HG03159 (cell line): ENCODE measurements around the gene UBXN2A.
A peak's percentile ranks its signal among the peaks of the same experiment; 100 is the strongest.
"Not testable (repeated sequence)": the region's sequence is repeated elsewhere in the genome, so short reads cannot be mapped to it uniquely, and the experiment has no call there.

Experiments
- ATAC-seq: cut with Tn5 transposase; IDR thresholded peaks from one replicate; pipeline ENCODE4 v1.9.1; 2021; ENCODE audit warnings: mild to moderate bottlenecking, moderate library complexity; ENCODE audit not compliant: unreplicated experiment

The UBXN2A gene

GRCh38 chr2:23940718-23941620, 706 bp downstream of the UBXN2A start:
- peak; percentile 59 for ATAC-seq

DNA sequence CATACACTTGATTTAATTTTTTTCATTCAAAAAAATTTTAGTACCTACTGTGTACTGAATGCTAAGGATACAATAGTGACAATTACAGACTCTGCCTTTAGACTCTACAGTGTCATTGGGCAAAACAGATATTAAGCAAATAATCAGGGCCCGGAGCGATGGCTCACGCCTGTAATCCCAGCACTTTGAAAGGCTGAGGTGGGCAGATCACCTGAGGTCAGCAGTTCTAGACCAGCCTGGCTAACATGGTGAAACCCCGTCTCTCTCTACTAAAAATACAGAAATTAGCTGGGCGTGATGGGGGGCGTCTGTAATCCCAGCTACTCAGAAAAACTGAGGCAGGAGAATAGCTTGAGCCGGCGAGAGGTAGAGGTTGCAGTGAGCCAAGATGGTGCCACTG, 1.4 kb downstream of the UBXN2A start:
- no peak for ATAC-seq

DNA sequence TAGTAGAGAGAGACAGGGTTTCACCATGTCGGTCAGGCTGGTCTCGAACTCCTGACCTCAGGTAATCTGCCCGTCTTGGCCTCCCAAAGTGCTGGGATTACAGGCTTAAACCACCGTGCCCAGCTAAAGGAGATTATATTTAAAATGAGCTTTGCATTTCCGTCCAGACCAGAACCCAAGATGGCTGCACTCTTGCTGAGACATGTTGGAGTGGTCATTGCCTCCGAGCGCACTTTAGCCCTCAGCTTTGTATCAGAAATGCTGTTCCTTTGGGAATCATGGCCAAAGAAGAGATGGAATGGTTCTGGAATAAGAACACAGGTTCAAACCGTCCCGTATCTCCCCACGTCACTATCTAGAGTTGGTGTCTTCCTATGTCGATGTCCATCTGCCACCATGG, 3.4 kb downstream of the UBXN2A start:
- no peak for ATAC-seq

DNA sequence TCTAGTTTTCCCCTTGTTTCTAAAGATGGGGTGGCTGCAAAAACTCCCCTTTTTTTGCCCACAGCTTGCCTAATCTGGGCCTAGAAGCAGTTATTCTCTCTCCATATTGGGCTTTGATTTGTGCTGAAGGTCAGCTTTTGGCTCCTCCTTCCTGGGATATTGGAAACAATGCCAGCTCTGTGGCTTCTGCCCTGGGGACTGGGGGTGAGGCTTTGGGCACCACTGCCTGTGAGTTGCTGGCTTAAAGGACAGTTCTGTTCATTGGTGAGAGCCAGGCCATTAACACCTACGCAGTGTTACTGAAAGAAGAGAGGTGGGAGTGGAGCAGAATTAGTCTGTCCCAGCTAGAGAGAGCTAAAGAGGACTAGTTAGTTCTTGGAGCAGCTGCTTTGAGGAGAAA, 4.3 kb downstream of the UBXN2A start:
- ATAC-seq = no peak

GRCh38 chr2:23944976-23945375, 4.7 kb downstream of the UBXN2A start:
- no peak for ATAC-seq

DNA sequence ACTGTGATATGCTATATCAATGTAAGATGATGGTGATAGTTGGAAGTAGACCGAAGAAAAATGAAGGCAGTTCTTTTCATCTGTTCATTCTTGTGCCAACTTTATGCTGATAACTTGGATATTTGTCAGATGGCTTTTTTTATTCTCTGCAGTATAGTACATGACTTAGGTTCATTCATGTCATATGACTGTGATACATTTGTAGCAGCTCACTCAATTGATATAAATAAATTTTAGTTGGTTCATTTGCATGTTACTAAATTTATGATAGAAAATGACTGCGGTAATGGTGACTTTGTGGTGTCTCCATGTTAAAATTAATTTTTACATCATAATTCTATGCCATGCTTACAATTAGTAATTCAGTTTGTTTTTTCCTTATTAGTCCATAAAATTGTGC, 7.1 kb downstream of the UBXN2A start:
- no peak for ATAC-seq

DNA sequence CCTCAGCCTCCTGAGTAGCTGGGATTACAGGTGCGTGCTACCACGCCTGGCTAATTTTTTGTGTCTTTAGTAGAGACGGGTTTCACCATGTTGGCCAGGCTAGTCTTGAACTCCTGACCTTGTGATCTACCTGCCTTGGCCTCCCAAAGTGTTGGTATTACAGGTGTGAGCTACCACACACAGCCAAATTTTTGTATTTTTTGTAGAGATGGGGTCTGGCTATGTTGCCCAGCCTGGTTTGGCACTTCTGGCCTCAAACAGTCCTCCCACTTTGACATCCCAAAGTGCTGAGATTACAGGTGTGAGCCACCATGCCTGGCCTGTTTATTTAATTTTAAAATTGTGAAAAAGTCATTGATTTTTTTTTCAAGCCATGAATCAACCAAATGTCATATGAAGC, 12.3 kb downstream of the UBXN2A start:
- not testable (repeated sequence) for ATAC-seq

DNA sequence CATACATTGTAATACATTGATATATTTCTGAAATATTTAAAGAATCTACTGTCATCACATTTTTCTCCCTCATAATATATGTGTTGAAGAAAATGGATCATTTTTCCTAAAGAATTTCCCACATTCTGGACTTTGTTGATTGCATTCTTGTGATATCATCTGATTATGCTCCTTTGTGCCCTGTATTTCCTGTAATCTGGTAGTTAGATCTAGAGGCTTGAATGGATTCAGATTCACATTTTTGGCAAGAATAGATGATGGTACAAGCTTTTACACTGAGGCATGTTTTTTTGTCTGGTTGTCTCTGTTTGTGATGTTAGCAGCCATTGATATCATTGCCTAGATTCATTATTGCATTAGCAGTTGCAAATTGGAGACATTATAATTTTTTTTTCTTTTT, 13.4 kb downstream of the UBXN2A start:
- no peak for ATAC-seq

GRCh38 chr2:23954325-23955014, 14.2 kb downstream of the UBXN2A start:
- ATAC-seq = no peak

- no peak for ATAC-seq
Observed at GRCh38 chr2:23967846-23968245, 27.6 kb downstream of the UBXN2A start.

- no peak for ATAC-seq
Observed at GRCh38 chr2:23976883-23977282, 36.6 kb downstream of the UBXN2A start.

DNA sequence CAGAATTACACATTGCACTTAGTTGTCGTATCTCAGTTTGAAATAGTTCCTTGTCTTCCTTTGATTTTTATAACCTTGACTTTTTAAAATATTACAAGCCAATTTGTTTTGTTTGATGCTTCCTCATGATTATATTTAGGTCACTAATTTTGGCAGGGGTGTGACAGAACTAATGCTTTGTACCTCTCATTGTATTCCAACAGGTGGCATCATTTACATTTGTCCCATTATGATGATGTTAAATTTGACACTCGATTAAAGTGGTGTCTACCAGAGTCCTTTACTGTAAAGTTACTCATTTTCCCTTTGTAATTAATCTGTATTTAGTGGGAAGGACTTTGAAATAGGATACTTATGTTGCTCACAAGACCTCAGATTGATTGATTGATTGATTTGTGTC, 48.1 kb downstream of the UBXN2A start:
- ATAC-seq = no peak

DNA sequence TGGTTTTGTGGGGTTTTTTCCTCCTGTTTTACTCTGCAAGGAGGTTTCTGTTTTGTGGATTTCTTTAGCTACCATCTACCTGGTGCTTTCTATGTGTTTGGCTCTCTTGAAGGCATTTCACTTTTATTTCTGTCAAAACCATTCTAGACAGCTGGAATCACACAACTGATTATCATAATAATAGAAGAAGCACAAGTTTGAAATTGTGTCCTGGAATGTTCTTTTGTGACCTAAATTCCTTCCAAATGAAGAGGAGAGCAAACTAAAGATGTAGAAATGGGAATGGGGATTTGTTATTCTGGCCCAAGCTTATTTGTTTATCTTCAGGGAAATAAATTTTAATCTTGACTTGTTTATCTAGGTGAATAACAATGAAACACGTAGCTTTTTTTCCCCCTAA, 52.7 kb downstream of the UBXN2A start:
- no peak for ATAC-seq

DNA sequence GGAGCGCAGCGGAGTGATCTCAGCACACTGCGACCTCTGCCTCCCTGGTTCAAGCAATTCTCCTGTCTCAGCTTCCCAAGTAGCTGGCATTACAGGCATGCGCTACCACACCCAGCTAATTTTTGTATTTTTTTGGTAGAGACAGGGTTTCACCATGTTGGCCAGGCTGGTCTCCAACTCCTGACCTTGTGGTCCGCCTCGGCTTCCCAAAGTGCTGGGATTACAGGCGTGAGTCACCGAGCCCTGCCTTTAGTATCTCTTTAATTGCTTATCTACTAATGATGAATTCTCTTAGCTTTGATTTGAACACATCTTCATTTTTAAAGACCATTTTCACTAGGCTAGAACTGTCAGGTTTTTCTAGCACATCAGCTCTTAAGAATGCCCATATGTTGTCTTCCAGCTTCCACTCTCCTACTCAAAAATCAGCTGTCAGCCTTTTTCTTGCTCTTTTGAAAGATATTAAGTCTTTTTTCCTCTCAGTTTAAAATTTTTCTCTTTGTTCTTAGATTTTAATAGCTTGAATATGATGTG, 53.5 kb downstream of the UBXN2A start:
- no peak for ATAC-seq

GRCh38 chr2:23994567-23994966, 54.3 kb downstream of the UBXN2A start:
- ATAC-seq = no peak

GRCh38 chr2:24007693-24008092, 67.4 kb downstream of the UBXN2A start:
- no peak for ATAC-seq

- no peak for ATAC-seq
Observed at GRCh38 chr2:24008672-24009366, 68.6 kb downstream of the UBXN2A start.

DNA sequence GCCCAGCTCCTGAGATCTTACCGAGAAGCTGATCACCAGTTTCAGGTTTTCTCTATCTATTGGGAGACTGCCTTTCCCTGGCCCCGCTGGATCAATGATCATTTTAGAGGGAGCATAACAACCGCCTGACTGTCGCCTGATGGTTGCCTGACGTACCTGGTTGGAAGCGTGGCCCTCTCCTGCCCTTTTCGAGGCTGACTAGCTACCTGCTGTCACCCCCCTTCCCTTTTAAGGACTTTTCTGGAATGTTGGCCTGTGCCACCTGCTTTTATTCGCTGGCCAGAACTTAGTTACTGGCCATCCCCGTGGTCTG, 69.1 kb downstream of the UBXN2A start:
- ATAC-seq = no peak

GRCh38 chr2:24009680-24010476, 69.6 kb downstream of the UBXN2A start, which contains the start of gene MFSD2B:
Gene MFSD2B (plus strand): TSS chr2:24010085. CDS start chr2:24010097, 12 bp downstream.
- ATAC-seq = no peak

- no peak for ATAC-seq
Observed at GRCh38 chr2:24010477-24011249, 70.4 kb downstream of the UBXN2A start.
